ENCODE data around the gene AK5. TPM values are rescaled to one million over a fixed set of nuclear protein-coding genes. Genes with fewer than 3 reads are reported as not detected.

Gene AK5
- total and polyA plus RNA-seq, 2 donors (not counting 1 experiment from before 2014, with no cell fraction given), result 0.18 TPM; not detected in 1

DNA sequence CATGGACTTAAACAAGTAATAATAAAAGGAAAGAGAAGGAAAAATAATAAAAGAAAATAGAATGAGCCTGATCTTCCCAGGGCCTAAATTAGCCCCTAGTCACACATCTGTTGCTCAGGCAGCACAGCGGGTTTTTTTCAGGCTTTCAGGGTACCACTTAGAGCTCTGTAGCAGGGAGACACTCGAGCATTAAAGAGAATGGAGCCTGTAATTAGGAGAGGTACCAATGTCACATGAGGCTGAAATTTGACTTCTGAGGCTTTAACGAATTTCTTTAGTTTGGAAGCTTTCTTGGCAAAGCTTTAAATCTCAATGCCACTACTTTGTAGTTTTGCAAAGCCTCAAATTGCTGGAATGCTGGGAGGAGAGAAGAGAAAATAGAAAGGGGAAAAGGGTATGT is 116.3 kb downstream of the AK5 start:
- Mint-ChIP-seq H3K27ac (no peak overlapping the region), H3K4me1 (no peaks in the 10 kb centered on the region), H3K9me3 (ENCODE audit: insufficient read depth) (no peaks in the 10 kb centered on the region), H3K27me3 (peaks cover 4% of the 10 kb centered on the region), H3K4me3 (no peak overlapping the region)
- H3K27ac ChIP-seq (ENCODE audit: low read length in 2 of 2), result no peak overlapping the region
- no peak for DNase-seq
- intact Hi-C loops (cut with micrococcal nuclease), result no loop called here
- WGBS (ENCODE audit: insufficient coverage), result 86% methylated on average over 1 of the region's 3 CpGs
- H2AFZ ChIP-seq (ENCODE audit: insufficient read depth, low read depth, low read length, poor library complexity, severe bottlenecking), result no peak overlapping the region
- no peak overlapping the region for H3K9ac ChIP-seq (ENCODE audit: low read length)
- no peaks in the 10 kb centered on the region for H3K9me3 ChIP-seq (ENCODE audit: control extremely low read depth in 1 of 3, control insufficient read depth in 2 of 3, insufficient read depth in 1 of 3, low read length in 2 of 3)
- H3K4me2 ChIP-seq (replicated peaks; ENCODE audit: low read depth, low read length, poor library complexity, severe bottlenecking), result no peak overlapping the region
- POLR2A ChIA-PET, result no interaction called here
- TF ChIP-seq EZH2 (IDR thresholded peaks at IDR 0.05; ENCODE audit: borderline replicate concordance, insufficient read depth, low read depth, low read length, poor library complexity, severe bottlenecking), result no peak
- TF ChIP-seq, protein P1, sequence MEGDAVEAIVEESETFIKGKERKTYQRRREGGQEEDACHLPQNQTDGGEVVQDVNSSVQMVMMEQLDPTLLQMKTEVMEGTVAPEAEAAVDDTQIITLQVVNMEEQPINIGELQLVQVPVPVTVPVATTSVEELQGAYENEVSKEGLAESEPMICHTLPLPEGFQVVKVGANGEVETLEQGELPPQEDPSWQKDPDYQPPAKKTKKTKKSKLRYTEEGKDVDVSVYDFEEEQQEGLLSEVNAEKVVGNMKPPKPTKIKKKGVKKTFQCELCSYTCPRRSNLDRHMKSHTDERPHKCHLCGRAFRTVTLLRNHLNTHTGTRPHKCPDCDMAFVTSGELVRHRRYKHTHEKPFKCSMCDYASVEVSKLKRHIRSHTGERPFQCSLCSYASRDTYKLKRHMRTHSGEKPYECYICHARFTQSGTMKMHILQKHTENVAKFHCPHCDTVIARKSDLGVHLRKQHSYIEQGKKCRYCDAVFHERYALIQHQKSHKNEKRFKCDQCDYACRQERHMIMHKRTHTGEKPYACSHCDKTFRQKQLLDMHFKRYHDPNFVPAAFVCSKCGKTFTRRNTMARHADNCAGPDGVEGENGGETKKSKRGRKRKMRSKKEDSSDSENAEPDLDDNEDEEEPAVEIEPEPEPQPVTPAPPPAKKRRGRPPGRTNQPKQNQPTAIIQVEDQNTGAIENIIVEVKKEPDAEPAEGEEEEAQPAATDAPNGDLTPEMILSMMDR (IDR thresholded peaks at IDR 0.05), result no peak
- H3K79me2 ChIP-seq (ENCODE audit: control insufficient read depth, insufficient read depth, low read length), result no peaks in the 10 kb centered on the region
- no peaks in the 10 kb centered on the region for H3K27me3 ChIP-seq (replicated peaks in 1 of 4; ENCODE audit: control extremely low read depth in 1 of 4, control insufficient read depth in 3 of 4, insufficient read depth in 4 of 4, low read length in 3 of 4)
- CTCF ChIA-PET, result no interaction called here
- H4K20me1 ChIP-seq (ENCODE audit: control insufficient read depth, insufficient read depth, low read length, poor library complexity, severe bottlenecking), result no peaks in the 10 kb centered on the region
- no peaks in the 10 kb centered on the region for H3K36me3 ChIP-seq (replicated peaks in 1 of 2; ENCODE audit: control extremely low read depth in 1 of 2, control insufficient read depth in 1 of 2, extremely low read depth in 1 of 2, insufficient read depth in 2 of 2, low read length in 1 of 2)
- no peaks in the 10 kb centered on the region for H3K4me1 ChIP-seq (ENCODE audit: control insufficient read depth in 2 of 2, insufficient read depth in 2 of 2, low read length in 2 of 2)
- ATAC-seq (ENCODE audit: low read depth), result no peak
- no peak overlapping the region for H3K4me3 ChIP-seq (ENCODE audit: control extremely low read depth in 1 of 5, extremely low read depth in 1 of 5, insufficient read depth in 1 of 5, low read depth in 2 of 5, low read length in 4 of 5)

DNA sequence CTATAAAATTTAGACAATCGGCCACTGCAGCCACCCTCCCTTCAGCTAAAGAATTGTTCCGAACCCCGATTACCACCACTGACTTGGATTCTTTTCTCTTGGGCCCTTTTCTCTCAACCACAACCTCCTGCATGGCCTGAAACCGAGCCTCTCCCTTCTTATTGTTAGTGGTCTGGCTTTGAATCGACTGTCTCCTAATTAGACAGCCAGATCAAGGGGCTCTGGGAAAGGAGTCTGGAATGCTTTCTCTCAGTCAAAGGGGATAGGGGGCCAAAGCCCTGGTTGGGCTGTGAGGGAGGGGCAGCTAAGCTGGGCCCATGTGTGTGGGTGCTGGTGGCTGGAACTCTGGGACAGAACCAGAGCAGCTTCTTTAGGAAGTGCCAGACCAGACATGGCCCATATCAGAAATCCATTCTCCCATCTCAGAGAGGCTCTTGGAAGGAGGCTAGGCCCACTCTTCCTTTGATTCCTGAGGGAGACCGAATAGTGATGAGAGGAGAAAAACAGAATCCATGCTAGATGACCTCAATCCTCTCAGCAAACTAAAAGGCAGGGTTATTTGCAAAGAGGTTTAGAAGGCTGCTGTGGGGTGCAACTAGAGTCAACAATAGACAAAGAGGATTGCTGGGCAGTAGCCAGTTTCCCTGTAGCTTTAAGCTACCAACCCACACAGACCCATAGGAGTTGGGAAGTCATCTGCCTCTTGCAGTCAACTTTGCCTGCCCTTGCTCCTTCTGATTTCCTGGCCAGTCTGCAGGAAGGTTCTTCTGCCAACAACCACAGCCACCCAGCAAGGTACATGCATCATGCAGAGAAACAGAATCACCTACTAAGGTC is 117.6 kb downstream of the AK5 start:
- Histone ChIP-seq H3K27me3 (replicated peaks in 1 of 4; ENCODE audit: control extremely low read depth in 1 of 4, control insufficient read depth in 3 of 4, insufficient read depth in 4 of 4, low read length in 3 of 4) (no peaks in the 10 kb centered on the region), H2AFZ (ENCODE audit: insufficient read depth, low read depth, low read length, poor library complexity, severe bottlenecking) (no peak overlapping the region), H3K36me3 (replicated peaks in 1 of 2; ENCODE audit: control extremely low read depth in 1 of 2, control insufficient read depth in 1 of 2, extremely low read depth in 1 of 2, insufficient read depth in 2 of 2, low read length in 1 of 2) (no peaks in the 10 kb centered on the region), H3K79me2 (ENCODE audit: control insufficient read depth, insufficient read depth, low read length) (no peaks in the 10 kb centered on the region), H4K20me1 (ENCODE audit: control insufficient read depth, insufficient read depth, low read length, poor library complexity, severe bottlenecking) (no peaks in the 10 kb centered on the region), H3K4me3 (ENCODE audit: control extremely low read depth in 1 of 5, extremely low read depth in 1 of 5, insufficient read depth in 1 of 5, low read depth in 2 of 5, low read length in 4 of 5) (no peak overlapping the region), H3K4me2 (replicated peaks; ENCODE audit: low read depth, low read length, poor library complexity, severe bottlenecking) (no peak overlapping the region), H3K4me1 (ENCODE audit: control insufficient read depth in 2 of 2, insufficient read depth in 2 of 2, low read length in 2 of 2) (no peaks in the 10 kb centered on the region), H3K9me3 (ENCODE audit: control extremely low read depth in 1 of 3, control insufficient read depth in 2 of 3, insufficient read depth in 1 of 3, low read length in 2 of 3) (no peaks in the 10 kb centered on the region), H3K27ac (ENCODE audit: low read length in 2 of 2) (no peak overlapping the region), H3K9ac (ENCODE audit: low read length) (no peak overlapping the region)
- ATAC-seq (ENCODE audit: low read depth), result no peak
- Mint-ChIP-seq H3K27me3 (peaks cover 2% of the 10 kb centered on the region), H3K9me3 (ENCODE audit: insufficient read depth) (no peaks in the 10 kb centered on the region), H3K4me3 (no peak overlapping the region), H3K27ac (no peak overlapping the region), H3K4me1 (no peaks in the 10 kb centered on the region)
- intact Hi-C loops (cut with micrococcal nuclease), result no loop called here
- TF ChIP-seq, protein P1 (IDR thresholded peaks at IDR 0.05), result no peak
- TF ChIP-seq EZH2 (IDR thresholded peaks at IDR 0.05; ENCODE audit: borderline replicate concordance, insufficient read depth, low read depth, low read length, poor library complexity, severe bottlenecking), result no peak
- CTCF ChIA-PET, result no interaction called here
- POLR2A ChIA-PET, result no interaction called here
- no CpG with 5 or more reads among the region's 6 CpGs for WGBS (ENCODE audit: insufficient coverage)
- DNase-seq, result no peak

All from B cell (primary cell).